Erythroblast (primary cell): Measurements from ENCODE around the gene HTRA1.

Experiments used
- GATA1 ChIP-seq: IDR thresholded peaks from 2 replicates; pipeline ENCODE4 v1.6.1; 2011; ENCODE audit warnings: low read depth, mild to moderate bottlenecking, control low read depth, low read length, moderate library complexity
- POLR2A ChIP-seq: IDR thresholded peaks from 2 replicates; pipeline ENCODE4 v1.6.1; 2011; ENCODE audit warnings: mild to moderate bottlenecking, low read length

DNA sequence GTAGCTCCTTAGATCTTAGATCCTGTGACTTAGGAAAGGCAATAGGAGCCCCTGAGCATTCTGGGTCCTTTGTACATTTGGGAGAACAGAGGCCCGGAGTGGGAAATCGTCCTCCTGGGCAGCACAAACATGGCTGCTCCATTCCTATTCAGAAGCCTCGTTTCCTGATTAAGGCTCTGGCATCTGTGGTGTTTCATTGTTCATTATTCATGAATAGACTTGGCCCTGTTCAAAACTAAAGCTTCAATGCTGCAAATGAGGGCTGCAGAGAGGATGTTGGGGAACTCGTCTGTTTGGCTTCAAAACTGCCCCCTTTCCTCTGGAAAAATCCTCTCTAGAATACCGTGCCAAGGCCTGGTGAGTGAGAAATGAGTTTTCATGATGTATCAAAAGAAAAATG lies 3.4 kb upstream of the HTRA1 start:
- TF ChIP-seq POLR2A (no peak), GATA1 (no peak)
